ENCODE measurements around the gene EPB41. TPM values are rescaled to one million over a fixed set of nuclear protein-coding genes. Genes with fewer than 3 reads are reported as not detected.

Gene EPB41
- total and polyA plus RNA-seq, 9 of the 15 experiments (the other 6 are each of a cell fraction or from before 2014, with no cell fraction given), result 3.7 to 213 (median 141) TPM

DNA sequence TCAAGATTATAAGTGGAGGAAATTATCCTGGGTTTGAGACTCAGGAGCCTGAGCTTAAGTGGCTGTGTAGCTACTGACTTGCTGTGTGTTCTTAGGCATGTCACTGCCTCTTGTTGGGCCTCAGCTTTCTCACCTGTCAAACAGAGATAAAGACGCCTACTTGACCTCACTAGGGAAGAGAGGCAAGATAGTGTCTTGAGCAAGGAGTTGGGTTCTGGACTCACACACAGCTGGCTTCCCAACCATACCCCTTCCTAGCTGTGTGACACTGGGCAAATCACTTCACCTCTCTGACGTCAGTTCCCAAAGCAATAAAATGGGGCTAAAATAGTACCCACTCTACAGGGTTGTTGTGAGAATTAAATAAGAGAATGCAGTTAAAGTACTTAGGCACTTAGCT, 11.6 kb upstream of the EPB41 start (continued):
- no peak for TF ChIP-seq ELF4 (CRISPR knock-in tag; IDR thresholded peaks at IDR 0.05)
- TF ChIP-seq ZNF212 (CRISPR knock-in tag; IDR thresholded peaks at IDR 0.05), result no peak
- peak; percentile 59; the same call in 1 of the 2 replicates for TF ChIP-seq MECOM (CRISPR knock-in tag; IDR thresholded peaks at IDR 0.05)
- peak; percentile 80; the same call in 1 of the 2 replicates for TF ChIP-seq SMARCA4 (IDR thresholded peaks at IDR 0.05)
- TF ChIP-seq, protein P1, sequence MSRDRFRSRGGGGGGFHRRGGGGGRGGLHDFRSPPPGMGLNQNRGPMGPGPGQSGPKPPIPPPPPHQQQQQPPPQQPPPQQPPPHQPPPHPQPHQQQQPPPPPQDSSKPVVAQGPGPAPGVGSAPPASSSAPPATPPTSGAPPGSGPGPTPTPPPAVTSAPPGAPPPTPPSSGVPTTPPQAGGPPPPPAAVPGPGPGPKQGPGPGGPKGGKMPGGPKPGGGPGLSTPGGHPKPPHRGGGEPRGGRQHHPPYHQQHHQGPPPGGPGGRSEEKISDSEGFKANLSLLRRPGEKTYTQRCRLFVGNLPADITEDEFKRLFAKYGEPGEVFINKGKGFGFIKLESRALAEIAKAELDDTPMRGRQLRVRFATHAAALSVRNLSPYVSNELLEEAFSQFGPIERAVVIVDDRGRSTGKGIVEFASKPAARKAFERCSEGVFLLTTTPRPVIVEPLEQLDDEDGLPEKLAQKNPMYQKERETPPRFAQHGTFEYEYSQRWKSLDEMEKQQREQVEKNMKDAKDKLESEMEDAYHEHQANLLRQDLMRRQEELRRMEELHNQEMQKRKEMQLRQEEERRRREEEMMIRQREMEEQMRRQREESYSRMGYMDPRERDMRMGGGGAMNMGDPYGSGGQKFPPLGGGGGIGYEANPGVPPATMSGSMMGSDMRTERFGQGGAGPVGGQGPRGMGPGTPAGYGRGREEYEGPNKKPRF (IDR thresholded peaks at IDR 0.05; ENCODE audit: low read depth, low read length), result no peak
- TF ChIP-seq, protein P2, sequence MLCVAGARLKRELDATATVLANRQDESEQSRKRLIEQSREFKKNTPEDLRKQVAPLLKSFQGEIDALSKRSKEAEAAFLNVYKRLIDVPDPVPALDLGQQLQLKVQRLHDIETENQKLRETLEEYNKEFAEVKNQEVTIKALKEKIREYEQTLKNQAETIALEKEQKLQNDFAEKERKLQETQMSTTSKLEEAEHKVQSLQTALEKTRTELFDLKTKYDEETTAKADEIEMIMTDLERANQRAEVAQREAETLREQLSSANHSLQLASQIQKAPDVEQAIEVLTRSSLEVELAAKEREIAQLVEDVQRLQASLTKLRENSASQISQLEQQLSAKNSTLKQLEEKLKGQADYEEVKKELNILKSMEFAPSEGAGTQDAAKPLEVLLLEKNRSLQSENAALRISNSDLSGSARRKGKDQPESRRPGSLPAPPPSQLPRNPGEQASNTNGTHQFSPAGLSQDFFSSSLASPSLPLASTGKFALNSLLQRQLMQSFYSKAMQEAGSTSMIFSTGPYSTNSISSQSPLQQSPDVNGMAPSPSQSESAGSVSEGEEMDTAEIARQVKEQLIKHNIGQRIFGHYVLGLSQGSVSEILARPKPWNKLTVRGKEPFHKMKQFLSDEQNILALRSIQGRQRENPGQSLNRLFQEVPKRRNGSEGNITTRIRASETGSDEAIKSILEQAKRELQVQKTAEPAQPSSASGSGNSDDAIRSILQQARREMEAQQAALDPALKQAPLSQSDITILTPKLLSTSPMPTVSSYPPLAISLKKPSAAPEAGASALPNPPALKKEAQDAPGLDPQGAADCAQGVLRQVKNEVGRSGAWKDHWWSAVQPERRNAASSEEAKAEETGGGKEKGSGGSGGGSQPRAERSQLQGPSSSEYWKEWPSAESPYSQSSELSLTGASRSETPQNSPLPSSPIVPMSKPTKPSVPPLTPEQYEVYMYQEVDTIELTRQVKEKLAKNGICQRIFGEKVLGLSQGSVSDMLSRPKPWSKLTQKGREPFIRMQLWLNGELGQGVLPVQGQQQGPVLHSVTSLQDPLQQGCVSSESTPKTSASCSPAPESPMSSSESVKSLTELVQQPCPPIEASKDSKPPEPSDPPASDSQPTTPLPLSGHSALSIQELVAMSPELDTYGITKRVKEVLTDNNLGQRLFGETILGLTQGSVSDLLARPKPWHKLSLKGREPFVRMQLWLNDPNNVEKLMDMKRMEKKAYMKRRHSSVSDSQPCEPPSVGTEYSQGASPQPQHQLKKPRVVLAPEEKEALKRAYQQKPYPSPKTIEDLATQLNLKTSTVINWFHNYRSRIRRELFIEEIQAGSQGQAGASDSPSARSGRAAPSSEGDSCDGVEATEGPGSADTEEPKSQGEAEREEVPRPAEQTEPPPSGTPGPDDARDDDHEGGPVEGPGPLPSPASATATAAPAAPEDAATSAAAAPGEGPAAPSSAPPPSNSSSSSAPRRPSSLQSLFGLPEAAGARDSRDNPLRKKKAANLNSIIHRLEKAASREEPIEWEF (CRISPR knock-in tag; IDR thresholded peaks at IDR 0.05), result no peak
- no peak for TF ChIP-seq ZNF780A (CRISPR knock-in tag; IDR thresholded peaks at IDR 0.05)
- peak; percentile 80 for TF ChIP-seq BRD9 (IDR thresholded peaks at IDR 0.05; ENCODE audit: low read depth, partially characterized antibody)
- TF ChIP-seq PURB (CRISPR knock-in tag; IDR thresholded peaks at IDR 0.05; ENCODE audit: low read depth), result no peak
- TF ChIP-seq TCF7 (IDR thresholded peaks at IDR 0.05; ENCODE audit: borderline replicate concordance), result no peak
- TF ChIP-seq, protein P3, sequence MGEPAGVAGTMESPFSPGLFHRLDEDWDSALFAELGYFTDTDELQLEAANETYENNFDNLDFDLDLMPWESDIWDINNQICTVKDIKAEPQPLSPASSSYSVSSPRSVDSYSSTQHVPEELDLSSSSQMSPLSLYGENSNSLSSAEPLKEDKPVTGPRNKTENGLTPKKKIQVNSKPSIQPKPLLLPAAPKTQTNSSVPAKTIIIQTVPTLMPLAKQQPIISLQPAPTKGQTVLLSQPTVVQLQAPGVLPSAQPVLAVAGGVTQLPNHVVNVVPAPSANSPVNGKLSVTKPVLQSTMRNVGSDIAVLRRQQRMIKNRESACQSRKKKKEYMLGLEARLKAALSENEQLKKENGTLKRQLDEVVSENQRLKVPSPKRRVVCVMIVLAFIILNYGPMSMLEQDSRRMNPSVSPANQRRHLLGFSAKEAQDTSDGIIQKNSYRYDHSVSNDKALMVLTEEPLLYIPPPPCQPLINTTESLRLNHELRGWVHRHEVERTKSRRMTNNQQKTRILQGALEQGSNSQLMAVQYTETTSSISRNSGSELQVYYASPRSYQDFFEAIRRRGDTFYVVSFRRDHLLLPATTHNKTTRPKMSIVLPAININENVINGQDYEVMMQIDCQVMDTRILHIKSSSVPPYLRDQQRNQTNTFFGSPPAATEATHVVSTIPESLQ (CRISPR knock-in tag; IDR thresholded peaks at IDR 0.05), result no peak
- TF ChIP-seq SIN3A (IDR thresholded peaks at IDR 0.05; ENCODE audit: borderline replicate concordance in 2 of 2, control insufficient read depth in 1 of 2, low read depth in 2 of 2, low read length in 2 of 2), result peak in 1 of 2 experiments; percentile 55; a peak in 1 of 4 replicates
- peak; percentile 67; the same call in 1 of the 2 replicates for TF ChIP-seq NBN (IDR thresholded peaks at IDR 0.05; ENCODE audit: low read depth)
- no peak for TF ChIP-seq ZNF324 (CRISPR knock-in tag; IDR thresholded peaks at IDR 0.05)
- no peak for TF ChIP-seq ZNF778 (CRISPR knock-in tag; IDR thresholded peaks at IDR 0.05)
- TF ChIP-seq YBX1 (IDR thresholded peaks at IDR 0.05), result no peak
